Activated naive CD4-positive, alpha-beta T cell treated with anti-CD3 and anti-CD28 coated beads, Interleukin-2, amount 50 U/mL, for 16 hours (primary cell): Measurements from ENCODE around the gene DUSP7.

Experiments used
- DNase-seq: peaks from one replicate; pipeline ENCODE4 v3.0.0-alpha.2; 2020

Gene DUSP7

GRCh38 chr3:52085681-52086282, 29.4 kb upstream of the DUSP7 start:
- no peak for DNase-seq

GRCh38 chr3:52084954-52085680, 28.7 kb upstream of the DUSP7 start:
- no peak for DNase-seq

DNA sequence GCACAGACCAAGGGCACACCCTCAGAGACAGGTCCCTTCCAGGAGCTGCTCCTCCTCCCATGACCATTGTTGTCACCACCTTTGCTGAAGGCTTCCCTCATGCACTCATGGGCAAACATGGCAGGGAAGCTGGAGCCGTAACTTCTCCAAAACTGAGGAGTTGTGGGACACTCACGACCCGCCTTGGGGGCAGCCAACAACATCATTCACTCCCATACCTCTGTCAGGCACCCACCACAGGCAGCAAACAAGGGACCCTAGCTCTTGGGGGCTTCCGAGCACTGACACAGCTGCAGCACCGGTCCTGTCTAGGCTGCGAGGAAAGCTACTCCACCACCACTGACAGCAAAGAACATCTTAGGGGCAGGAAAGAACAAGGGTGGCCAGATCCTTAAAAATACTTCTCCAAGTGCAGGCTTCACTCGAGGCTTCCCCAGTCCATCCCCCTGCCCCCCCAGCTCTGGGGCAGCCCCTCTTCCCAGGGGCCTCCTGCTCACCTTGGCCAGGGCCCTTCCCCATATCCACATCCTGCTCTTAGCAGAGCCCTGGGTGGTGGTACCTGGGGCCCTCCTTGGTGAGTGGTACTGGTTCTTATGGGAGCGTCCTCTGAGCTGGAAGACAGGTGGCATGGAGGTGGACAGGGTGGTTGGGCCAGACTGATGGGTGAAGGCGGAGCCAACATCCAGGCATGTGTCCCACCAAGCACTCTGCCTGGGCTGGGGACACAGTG, 28.0 kb upstream of the DUSP7 start:
- DNase-seq, result no peak

- DNase-seq, result no peak
Observed at GRCh38 chr3:52083556-52084087, 27.3 kb upstream of the DUSP7 start.

GRCh38 chr3:52082951-52083350, 26.6 kb upstream of the DUSP7 start:
- no peak for DNase-seq

- no peak for DNase-seq
Observed at GRCh38 chr3:52080830-52081719, 24.7 kb upstream of the DUSP7 start.

DNA sequence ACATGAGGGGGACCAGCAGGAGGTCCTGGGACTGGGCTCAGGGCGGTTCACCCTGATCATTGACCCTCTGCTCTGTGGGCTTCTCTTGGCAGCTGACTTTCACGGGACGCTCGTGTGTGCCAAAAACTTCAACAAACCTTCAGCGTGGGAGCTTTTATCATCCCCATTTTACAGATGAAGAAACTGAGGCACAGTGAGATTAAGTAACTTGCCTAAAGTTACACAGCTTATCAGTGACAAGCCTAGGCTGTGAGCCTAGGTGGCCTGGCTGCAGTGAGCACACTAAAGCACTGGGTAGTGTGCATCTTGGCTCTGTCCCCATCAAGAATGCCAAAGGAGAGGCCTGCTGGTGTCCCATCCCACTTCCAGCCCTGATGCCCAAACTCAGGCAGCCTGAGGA, 23.6 kb upstream of the DUSP7 start:
- DNase-seq, result no peak

GRCh38 chr3:52078781-52079560, 22.6 kb upstream of the DUSP7 start:
- DNase-seq, result no peak

GRCh38 chr3:52077925-52078324, 21.6 kb upstream of the DUSP7 start:
- no peak for DNase-seq

DNA sequence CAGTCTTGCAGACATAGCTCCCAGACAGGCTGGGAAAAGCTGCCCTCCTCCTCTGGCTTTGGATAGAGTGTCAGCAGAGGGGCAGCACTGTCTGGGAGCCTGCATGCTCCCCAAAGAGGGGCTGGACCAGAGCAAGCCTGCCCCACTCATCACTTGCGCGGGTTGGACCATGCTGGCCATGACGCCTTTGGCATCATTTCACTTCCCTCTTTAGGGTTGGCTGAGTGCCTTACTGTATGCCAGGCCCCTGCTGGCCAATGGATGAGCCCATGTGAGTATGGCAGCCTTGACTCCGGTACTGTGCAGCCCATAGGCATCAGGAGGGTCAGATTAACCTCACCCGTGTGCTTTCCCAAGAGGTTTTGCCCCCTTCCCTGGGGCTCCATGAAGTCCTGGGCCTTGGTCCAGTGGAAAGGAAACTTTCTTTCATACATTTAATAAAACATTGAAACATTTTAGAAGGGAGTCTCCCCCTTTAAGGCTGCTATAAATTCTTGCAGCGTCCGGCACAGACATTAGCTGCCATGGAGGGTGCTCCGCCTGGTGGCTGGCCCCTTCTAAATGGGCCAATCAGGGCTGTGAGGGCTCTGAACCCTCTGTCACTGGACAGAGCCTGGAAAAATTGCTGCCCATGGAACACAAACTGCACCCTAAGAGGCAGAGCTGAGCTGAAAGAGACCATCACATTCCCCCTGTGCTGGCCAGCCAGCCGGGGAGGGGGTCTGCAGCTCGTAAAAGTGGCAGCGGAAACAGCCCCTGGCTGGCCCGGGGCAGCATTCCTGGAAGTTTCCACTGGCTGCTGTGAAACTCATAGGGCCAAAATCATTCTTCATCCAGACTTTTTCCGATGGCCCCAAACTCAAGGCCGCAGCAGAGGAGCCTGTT, 20.8 kb upstream of the DUSP7 start:
- DNase-seq, result no peak

GRCh38 chr3:52073490-52073889, 17.1 kb upstream of the DUSP7 start:
- no peak for DNase-seq

GRCh38 chr3:52072471-52072870, 16.1 kb upstream of the DUSP7 start:
- DNase-seq, result no peak

DNA sequence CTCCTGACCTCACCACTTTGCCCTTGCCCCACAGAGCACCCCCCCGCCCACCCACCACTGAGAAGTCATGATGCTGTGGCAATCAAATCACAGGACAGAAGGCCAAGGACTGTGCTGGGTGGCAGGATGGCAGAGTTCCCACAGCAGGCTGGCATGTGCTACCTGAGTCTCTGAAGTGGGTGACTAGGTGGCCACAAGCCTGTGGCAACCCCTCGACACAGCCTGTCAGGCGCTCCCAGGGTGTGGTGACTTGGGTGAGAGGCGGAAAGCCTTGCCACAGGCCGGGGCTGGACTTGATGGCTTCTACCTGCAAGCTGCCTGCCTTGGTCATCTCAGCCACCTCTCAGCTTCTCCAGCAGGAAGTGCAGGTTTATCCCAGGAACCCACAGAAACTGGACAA, 15.6 kb upstream of the DUSP7 start:
- DNase-seq, result no peak

DNA sequence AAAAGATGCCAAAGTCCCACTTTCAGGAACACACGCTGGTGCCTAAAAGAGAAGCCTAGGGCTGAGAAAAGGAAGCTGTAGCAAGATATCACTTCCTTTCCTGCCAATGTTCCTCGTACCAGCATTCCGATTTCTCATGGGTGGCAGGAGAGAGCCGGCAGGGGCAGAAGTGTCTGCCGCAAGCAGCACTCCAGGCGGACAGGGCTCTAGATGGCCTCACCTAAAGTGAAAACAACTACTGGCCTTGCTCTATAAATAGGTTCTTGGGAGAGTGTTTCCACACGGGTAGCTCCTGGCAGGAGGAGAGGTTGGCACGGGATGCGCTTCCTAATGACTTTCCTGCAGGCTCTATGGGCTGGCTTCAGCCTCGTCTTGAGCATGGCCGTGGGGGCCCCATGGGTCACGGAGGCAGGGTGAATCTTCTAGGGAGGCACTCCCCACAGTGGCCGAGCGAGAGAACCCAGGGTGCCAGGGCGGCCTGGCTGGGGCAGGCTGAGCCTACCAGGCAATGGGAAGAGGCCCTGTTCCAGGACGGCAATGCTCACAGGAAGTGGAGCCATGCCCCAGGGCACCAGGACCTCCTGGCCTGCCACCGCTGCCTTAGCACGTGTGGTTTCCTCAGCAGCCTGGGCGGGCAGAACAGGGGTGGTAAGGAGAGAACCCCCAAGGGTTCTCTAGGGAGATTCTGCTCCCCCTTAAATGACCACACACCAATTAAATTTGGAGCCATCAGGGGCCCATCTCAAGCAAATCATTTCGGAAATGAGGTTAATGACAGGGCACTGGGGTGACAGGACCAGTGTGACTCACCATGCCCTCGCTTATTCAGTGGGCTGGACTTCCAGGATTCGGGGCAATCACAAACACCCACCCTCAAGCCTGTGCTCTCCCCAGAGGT, 14.6 kb upstream of the DUSP7 start:
- no peak for DNase-seq

DNA sequence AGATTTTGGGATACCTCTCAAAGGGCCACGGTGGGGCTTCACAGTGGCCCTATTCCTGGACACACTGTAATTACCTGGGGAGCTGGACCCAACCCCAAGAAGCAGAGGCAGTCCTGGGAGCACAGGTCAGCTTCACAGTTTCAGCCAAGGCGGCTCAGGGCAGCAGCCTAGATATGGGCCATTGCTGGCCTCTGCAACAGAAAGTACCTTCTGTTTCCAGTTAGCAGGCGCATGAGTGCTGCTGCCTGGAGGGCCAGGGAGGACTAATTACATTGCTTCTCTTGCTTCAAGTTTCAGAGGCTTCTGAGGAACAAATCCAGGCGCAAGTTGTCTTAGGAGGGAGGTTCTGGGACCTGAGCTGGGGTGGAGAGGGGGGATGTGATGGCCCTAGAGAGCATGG, 13.5 kb upstream of the DUSP7 start:
- no peak for DNase-seq

- DNase-seq, result no peak
Observed at GRCh38 chr3:52069135-52069534, 12.8 kb upstream of the DUSP7 start.

DNA sequence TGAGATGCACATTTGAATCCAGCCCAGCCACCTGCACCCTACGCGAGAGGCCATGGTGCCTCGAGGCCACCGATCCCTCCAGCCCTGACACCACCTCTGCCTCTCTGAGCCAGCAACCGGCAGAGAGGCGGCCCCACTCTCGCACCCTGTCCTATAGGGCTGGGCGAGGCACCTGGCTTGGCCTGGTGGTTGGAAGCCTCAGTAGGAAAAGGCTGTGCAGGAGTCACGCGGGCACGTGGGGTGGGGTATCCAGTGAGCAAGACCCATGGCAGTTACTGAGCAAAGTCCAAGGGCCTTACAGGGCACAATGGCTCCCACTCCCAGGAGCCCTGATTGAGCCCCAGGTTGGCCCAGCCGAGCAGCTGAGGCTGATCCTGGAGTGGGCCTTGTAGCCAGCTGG, 12.4 kb upstream of the DUSP7 start:
- DNase-seq, result no peak

DNA sequence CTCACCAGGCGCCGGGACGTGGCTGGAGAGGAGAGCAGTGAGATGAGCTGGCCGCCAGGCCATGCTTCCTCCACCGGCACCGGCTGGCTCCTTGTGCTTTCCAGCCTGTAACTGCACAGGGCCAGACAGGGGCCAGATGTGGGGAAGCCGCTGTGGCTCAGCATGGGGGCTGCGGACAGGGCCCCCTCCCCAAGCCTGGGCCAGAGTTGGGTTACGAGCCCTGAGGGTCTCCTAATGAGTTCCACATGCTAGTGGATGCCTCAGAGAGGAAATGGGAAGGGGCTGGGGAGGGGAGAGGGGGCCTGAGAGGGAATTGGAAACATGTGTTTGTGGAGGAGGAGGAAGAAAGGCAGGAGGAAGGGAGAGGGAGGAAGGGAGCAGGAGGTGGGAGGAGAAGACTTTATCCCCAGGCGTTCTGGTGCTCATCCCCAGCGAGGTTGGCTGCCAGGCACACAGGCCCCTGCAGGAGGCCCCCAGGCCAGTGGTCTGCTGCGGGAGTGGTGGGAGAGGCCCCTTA, 11.7 kb upstream of the DUSP7 start:
- no peak for DNase-seq

DNA sequence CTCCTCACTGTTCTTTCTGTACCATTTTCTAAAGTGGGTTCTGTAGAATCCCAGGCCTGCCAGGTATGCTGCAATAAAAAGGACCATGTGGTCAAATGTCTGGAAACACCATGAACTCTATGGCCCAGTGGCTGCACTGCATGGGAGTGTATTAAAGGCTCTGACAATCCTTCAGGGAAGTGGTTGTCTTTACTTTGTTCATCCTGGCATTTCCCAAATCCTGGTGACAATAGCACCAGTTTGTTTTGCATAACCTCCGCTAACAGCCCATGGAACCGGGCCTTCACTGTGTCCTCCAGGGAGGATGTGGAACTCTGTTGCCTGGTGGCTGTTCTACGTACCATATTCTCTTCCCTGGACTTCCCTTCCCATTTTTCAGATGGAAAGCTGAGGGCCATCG, 11.2 kb upstream of the DUSP7 start:
- DNase-seq, result no peak

DNA sequence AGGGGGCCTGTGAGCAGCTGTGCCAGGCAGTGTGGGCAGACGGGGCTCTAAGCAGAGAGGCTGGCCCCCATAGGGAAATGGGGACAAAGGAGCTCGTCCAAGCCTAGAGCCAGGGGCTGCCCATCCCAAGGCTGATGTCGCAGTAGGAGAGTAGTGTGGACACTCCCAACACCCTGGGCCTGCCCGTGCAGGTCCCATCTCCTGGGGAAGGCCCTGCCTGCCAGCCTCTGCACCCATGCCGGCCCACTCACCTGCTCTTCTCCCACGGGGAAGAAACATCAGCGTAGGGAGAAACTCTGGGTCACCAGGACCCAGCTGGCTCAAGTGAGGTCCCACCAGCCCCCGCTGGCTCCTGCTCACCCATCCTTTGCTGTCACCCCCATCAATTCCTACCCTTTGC, 10.7 kb upstream of the DUSP7 start:
- DNase-seq, result no peak
